ENCODE results near the gene GLCCI1. TPM values are rescaled to one million over a fixed set of nuclear protein-coding genes. Genes with fewer than 3 reads are reported as not detected.

The GLCCI1 gene
- total RNA-seq, 1 experiment from 2014 or later: 8.5 TPM

GRCh38 chr7:8070451-8071180, 102.0 kb downstream of the GLCCI1 start:
- Histone ChIP-seq H4K20me1 (ENCODE audit: low read length) (no peaks in the 10 kb centered on the region), H3K36me3 (ENCODE audit: low read depth, low read length) (no peaks in the 10 kb centered on the region), H3K4me3 (ENCODE audit: low read length) (no peak overlapping the region), H3K4me1 (ENCODE audit: insufficient read depth, low read length) (no peaks in the 10 kb centered on the region), H3K79me2 (ENCODE audit: low read length) (no peaks in the 10 kb centered on the region), H3K27ac (ENCODE audit: low read length) (no peak overlapping the region), H3K9ac (ENCODE audit: low read length) (no peak overlapping the region), H3F3A (ENCODE audit: low read length, unreplicated experiment) (no peaks in the 10 kb centered on the region), H3K9me2 (replicated peaks; ENCODE audit: low read length) (no peaks in the 10 kb centered on the region), H3K27me3 (ENCODE audit: low read length) (no peaks in the 10 kb centered on the region), H3K4me2 (ENCODE audit: low read length) (no peak overlapping the region), H3K9me3 (ENCODE audit: low read length) (no peaks in the 10 kb centered on the region), H2AFZ (ENCODE audit: low read length) (no peak overlapping the region)
- TF ChIP-seq EZH2 (IDR thresholded peaks at IDR 0.05; ENCODE audit: low read length, unreplicated experiment) (no peak), EZH2phosphoT487 (IDR thresholded peaks at IDR 0.05; ENCODE audit: borderline replicate concordance, low read length) (no peak), CTCF (conservative IDR thresholded peaks at IDR 0.05; ENCODE audit: low read depth, low read length) (no peak)
- no TSS peak for BruUV-seq (replicated peaks)
- ChIA-PET POLR2A (ENCODE audit: unreplicated experiment) (interaction anchor here (0.5 kb wide), 1 partner anchor 430 kb away, joined by 4 read pairs; the partner anchor contains the start of gene UMAD1), CTCF (interaction anchor here (0.6 kb wide), 1 partner anchor 808 kb away, joined by 3 read pairs; no protein-coding TSS in a partner anchor)
- intact Hi-C loops (cut with micrococcal nuclease): no loop called here
- ATAC-seq (no peak), DNase-seq (no peak)

- DNase-seq (no peak), ATAC-seq (no peak)
- no peak overlapping the region for H3K27ac ChIP-seq (ENCODE audit: low read length)
- H3F3A ChIP-seq (ENCODE audit: low read length, unreplicated experiment): no peaks in the 10 kb centered on the region
- no peaks in the 10 kb centered on the region for H4K20me1 ChIP-seq (ENCODE audit: low read length)
- H3K4me1 ChIP-seq (ENCODE audit: insufficient read depth, low read length): no peaks in the 10 kb centered on the region
- no peak for TF ChIP-seq EZH2 (IDR thresholded peaks at IDR 0.05; ENCODE audit: low read length, unreplicated experiment)
- TF ChIP-seq CTCF (conservative IDR thresholded peaks at IDR 0.05; ENCODE audit: low read depth, low read length): no peak
- TF ChIP-seq EZH2phosphoT487 (IDR thresholded peaks at IDR 0.05; ENCODE audit: borderline replicate concordance, low read length): no peak
- BruUV-seq (replicated peaks): no TSS peak
- H3K4me2 ChIP-seq (ENCODE audit: low read length): no peak overlapping the region
- ChIA-PET CTCF (no interaction called here), POLR2A (ENCODE audit: unreplicated experiment) (no interaction called here)
- H3K4me3 ChIP-seq (ENCODE audit: low read length): no peak overlapping the region
- H3K9me3 ChIP-seq (ENCODE audit: low read length): no peaks in the 10 kb centered on the region
- no peaks in the 10 kb centered on the region for H3K36me3 ChIP-seq (ENCODE audit: low read depth, low read length)
- H2AFZ ChIP-seq (ENCODE audit: low read length): no peak overlapping the region
- intact Hi-C loops (cut with micrococcal nuclease): no loop called here
- no peaks in the 10 kb centered on the region for H3K27me3 ChIP-seq (ENCODE audit: low read length)
- H3K9ac ChIP-seq (ENCODE audit: low read length): no peak overlapping the region
- H3K9me2 ChIP-seq (replicated peaks; ENCODE audit: low read length): no peaks in the 10 kb centered on the region
- H3K79me2 ChIP-seq (ENCODE audit: low read length): no peaks in the 10 kb centered on the region
These were observed 109.8 kb downstream of the GLCCI1 start for GRCh38 chr7:8078418-8078817.

GRCh38 chr7:8082762-8083161, 114.2 kb downstream of the GLCCI1 start:
- H2AFZ ChIP-seq (ENCODE audit: low read length): no peak overlapping the region
- H3K79me2 ChIP-seq (ENCODE audit: low read length): no peaks in the 10 kb centered on the region
- H3K9ac ChIP-seq (ENCODE audit: low read length): no peak overlapping the region
- no peaks in the 10 kb centered on the region for H4K20me1 ChIP-seq (ENCODE audit: low read length)
- no peaks in the 10 kb centered on the region for H3K9me2 ChIP-seq (replicated peaks; ENCODE audit: low read length)
- POLR2A ChIA-PET (ENCODE audit: unreplicated experiment): no interaction called here
- no peaks in the 10 kb centered on the region for H3K27me3 ChIP-seq (ENCODE audit: low read length)
- no peak overlapping the region for H3K4me3 ChIP-seq (ENCODE audit: low read length)
- DNase-seq: no peak
- no peak overlapping the region for H3K27ac ChIP-seq (ENCODE audit: low read length)
- no peak for ATAC-seq
- no TSS peak for BruUV-seq (replicated peaks)
- intact Hi-C loops (cut with micrococcal nuclease): no loop called here
- no peaks in the 10 kb centered on the region for H3K9me3 ChIP-seq (ENCODE audit: low read length)
- no peaks in the 10 kb centered on the region for H3F3A ChIP-seq (ENCODE audit: low read length, unreplicated experiment)
- no peak overlapping the region for H3K4me2 ChIP-seq (ENCODE audit: low read length)
- H3K36me3 ChIP-seq (ENCODE audit: low read depth, low read length): no peaks in the 10 kb centered on the region
- CTCF ChIA-PET: no interaction called here
- TF ChIP-seq EZH2 (IDR thresholded peaks at IDR 0.05; ENCODE audit: low read length, unreplicated experiment): no peak
- TF ChIP-seq EZH2phosphoT487 (IDR thresholded peaks at IDR 0.05; ENCODE audit: borderline replicate concordance, low read length): no peak
- no peak for TF ChIP-seq CTCF (conservative IDR thresholded peaks at IDR 0.05; ENCODE audit: low read depth, low read length)
- H3K4me1 ChIP-seq (ENCODE audit: insufficient read depth, low read length): no peaks in the 10 kb centered on the region

All from PC-3 (cell line).